ENCODE results near the gene DCAF8.

DCAF8 gene

GRCh38 chr1:160251011-160251410, 11.3 kb downstream of the DCAF8 start:
- H2BK15ac ChIP-seq (replicated peaks; ENCODE audit: low read depth), result no peak overlapping the region
- H3K27ac ChIP-seq (ENCODE audit: low read depth, low read length), result no peak overlapping the region
- no peak overlapping the region for H3K4me3 ChIP-seq (ENCODE audit: low read length)
- H3K23ac ChIP-seq (ENCODE audit: low read length), result no peak overlapping the region
- H3K79me2 ChIP-seq (ENCODE audit: control insufficient read depth, insufficient read depth, low read length), result peaks cover 9% of the 10 kb centered on the region
- peaks cover 1% of the 10 kb centered on the region for H3K79me1 ChIP-seq (ENCODE audit: low read length)
- no peak overlapping the region for H3K9ac ChIP-seq (ENCODE audit: low read length)
- H3K4me2 ChIP-seq (ENCODE audit: low read length), result no peak overlapping the region
- no peak overlapping the region for H4K5ac ChIP-seq (ENCODE audit: low read length)
- DNase-seq, result no peak
- H2BK5ac ChIP-seq (ENCODE audit: low read length), result no peak overlapping the region
- no peak overlapping the region for H2BK120ac ChIP-seq (ENCODE audit: low read depth, low read length)
- H4K8ac ChIP-seq (ENCODE audit: low read depth, low read length), result no peak overlapping the region
- H2AK5ac ChIP-seq (ENCODE audit: low read length), result no peak overlapping the region
- H3K4me1 ChIP-seq (ENCODE audit: control insufficient read depth, low read depth, low read length), result no peaks in the 10 kb centered on the region
- no peak overlapping the region for H3K56ac ChIP-seq (ENCODE audit: low read length)
- no peak overlapping the region for H3K18ac ChIP-seq (ENCODE audit: low read length)
- H3K36me3 ChIP-seq (ENCODE audit: control insufficient read depth, insufficient read depth, low read length), result no peaks in the 10 kb centered on the region
- no peaks in the 10 kb centered on the region for H3K27me3 ChIP-seq (ENCODE audit: insufficient read depth, low read length, poor library complexity)
- no peak overlapping the region for H3K4ac ChIP-seq (ENCODE audit: low read depth, low read length)

- WGBS (ENCODE audit: extremely low coverage, insufficient coverage, low lambda C conversion rate), result no CpG with 5 or more reads among the region's 1 CpG
- Histone ChIP-seq H3K18ac (ENCODE audit: low read length) (no peak overlapping the region), H3K27ac (ENCODE audit: low read depth, low read length) (no peak overlapping the region), H3K79me1 (ENCODE audit: low read length) (peaks cover 1% of the 10 kb centered on the region), H4K5ac (ENCODE audit: low read length) (no peak overlapping the region), H4K8ac (ENCODE audit: low read depth, low read length) (no peak overlapping the region), H2BK5ac (ENCODE audit: low read length) (no peak overlapping the region), H3K23ac (ENCODE audit: low read length) (no peak overlapping the region), H3K9ac (ENCODE audit: low read length) (no peak overlapping the region), H3K4me2 (ENCODE audit: low read length) (no peak overlapping the region), H3K36me3 (ENCODE audit: control insufficient read depth, insufficient read depth, low read length) (no peaks in the 10 kb centered on the region), H3K27me3 (ENCODE audit: insufficient read depth, low read length, poor library complexity) (no peaks in the 10 kb centered on the region), H3K4ac (ENCODE audit: low read depth, low read length) (no peak overlapping the region), H2BK120ac (ENCODE audit: low read depth, low read length) (no peak overlapping the region), H3K79me2 (ENCODE audit: control insufficient read depth, insufficient read depth, low read length) (peaks cover 9% of the 10 kb centered on the region), H3K56ac (ENCODE audit: low read length) (no peak overlapping the region), H3K4me3 (ENCODE audit: low read length) (no peak overlapping the region), H2BK15ac (replicated peaks; ENCODE audit: low read depth) (no peak overlapping the region), H2AK5ac (ENCODE audit: low read length) (no peak overlapping the region), H3K4me1 (ENCODE audit: control insufficient read depth, low read depth, low read length) (no peaks in the 10 kb centered on the region)
- no peak for DNase-seq
Observed at GRCh38 chr1:160247053-160247452, 15.3 kb downstream of the DCAF8 start.

GRCh38 chr1:160245434-160245833, 16.9 kb downstream of the DCAF8 start:
- no peak overlapping the region for H2AK5ac ChIP-seq (ENCODE audit: low read length)
- H3K79me1 ChIP-seq (ENCODE audit: low read length), result no peaks in the 10 kb centered on the region
- no peak overlapping the region for H3K27ac ChIP-seq (ENCODE audit: low read depth, low read length)
- no peak overlapping the region for H2BK5ac ChIP-seq (ENCODE audit: low read length)
- no peaks in the 10 kb centered on the region for H3K27me3 ChIP-seq (ENCODE audit: insufficient read depth, low read length, poor library complexity)
- DNase-seq, result no peak
- H3K4me2 ChIP-seq (ENCODE audit: low read length), result no peak overlapping the region
- H2BK15ac ChIP-seq (replicated peaks; ENCODE audit: low read depth), result no peak overlapping the region
- H3K9ac ChIP-seq (ENCODE audit: low read length), result no peak overlapping the region
- H3K4ac ChIP-seq (ENCODE audit: low read depth, low read length), result no peak overlapping the region
- no peak overlapping the region for H3K18ac ChIP-seq (ENCODE audit: low read length)
- WGBS (ENCODE audit: extremely low coverage, insufficient coverage, low lambda C conversion rate), result no CpG with 5 or more reads among the region's 1 CpG
- peaks cover 5% of the 10 kb centered on the region for H3K79me2 ChIP-seq (ENCODE audit: control insufficient read depth, insufficient read depth, low read length)
- no peak overlapping the region for H4K8ac ChIP-seq (ENCODE audit: low read depth, low read length)
- no peak overlapping the region for H3K56ac ChIP-seq (ENCODE audit: low read length)
- no peak overlapping the region for H3K23ac ChIP-seq (ENCODE audit: low read length)
- H4K5ac ChIP-seq (ENCODE audit: low read length), result no peak overlapping the region
- H3K4me3 ChIP-seq (ENCODE audit: low read length), result no peak overlapping the region
- H2BK120ac ChIP-seq (ENCODE audit: low read depth, low read length), result no peak overlapping the region
- H3K36me3 ChIP-seq (ENCODE audit: control insufficient read depth, insufficient read depth, low read length), result no peaks in the 10 kb centered on the region
- H3K4me1 ChIP-seq (ENCODE audit: control insufficient read depth, low read depth, low read length), result no peaks in the 10 kb centered on the region

DNA sequence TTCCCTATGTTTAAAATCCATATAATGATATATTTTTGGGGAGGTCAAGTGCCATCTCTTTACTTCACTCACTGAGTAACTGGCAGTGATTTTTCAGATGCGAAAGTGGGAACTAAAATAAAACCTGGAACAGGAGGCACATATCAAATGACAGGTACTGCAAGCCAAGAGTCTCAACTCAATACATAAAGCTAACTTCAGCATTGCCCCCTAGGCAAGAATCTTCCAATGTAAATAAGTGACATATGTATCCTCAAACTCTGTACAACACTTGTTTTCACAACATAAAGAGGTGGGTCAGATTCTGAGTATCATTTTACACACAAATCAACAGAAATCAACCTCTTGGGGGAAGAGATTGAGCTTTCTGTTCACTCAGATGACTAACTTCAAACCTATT, 18.1 kb downstream of the DCAF8 start:
- H3K4me2 ChIP-seq (ENCODE audit: low read length), result no peak overlapping the region
- H2BK15ac ChIP-seq (replicated peaks; ENCODE audit: low read depth), result no peak overlapping the region
- H3K4me1 ChIP-seq (ENCODE audit: control insufficient read depth, low read depth, low read length), result no peaks in the 10 kb centered on the region
- H2BK120ac ChIP-seq (ENCODE audit: low read depth, low read length), result no peak overlapping the region
- no CpG with 5 or more reads among the region's 1 CpG for WGBS (ENCODE audit: extremely low coverage, insufficient coverage, low lambda C conversion rate)
- DNase-seq, result no peak
- no peaks in the 10 kb centered on the region for H3K79me1 ChIP-seq (ENCODE audit: low read length)
- peaks cover 5% of the 10 kb centered on the region for H3K79me2 ChIP-seq (ENCODE audit: control insufficient read depth, insufficient read depth, low read length)
- H3K27me3 ChIP-seq (ENCODE audit: insufficient read depth, low read length, poor library complexity), result no peaks in the 10 kb centered on the region
- H3K9ac ChIP-seq (ENCODE audit: low read length), result no peak overlapping the region
- no peak overlapping the region for H3K56ac ChIP-seq (ENCODE audit: low read length)
- no peak overlapping the region for H3K23ac ChIP-seq (ENCODE audit: low read length)
- no peak overlapping the region for H3K27ac ChIP-seq (ENCODE audit: low read depth, low read length)
- H2BK5ac ChIP-seq (ENCODE audit: low read length), result no peak overlapping the region
- no peak overlapping the region for H4K8ac ChIP-seq (ENCODE audit: low read depth, low read length)
- no peak overlapping the region for H2AK5ac ChIP-seq (ENCODE audit: low read length)
- H3K18ac ChIP-seq (ENCODE audit: low read length), result no peak overlapping the region
- H3K4ac ChIP-seq (ENCODE audit: low read depth, low read length), result no peak overlapping the region
- peaks cover 1% of the 10 kb centered on the region for H3K36me3 ChIP-seq (ENCODE audit: control insufficient read depth, insufficient read depth, low read length)
- H4K5ac ChIP-seq (ENCODE audit: low read length), result no peak overlapping the region
- no peak overlapping the region for H3K4me3 ChIP-seq (ENCODE audit: low read length)

DNA sequence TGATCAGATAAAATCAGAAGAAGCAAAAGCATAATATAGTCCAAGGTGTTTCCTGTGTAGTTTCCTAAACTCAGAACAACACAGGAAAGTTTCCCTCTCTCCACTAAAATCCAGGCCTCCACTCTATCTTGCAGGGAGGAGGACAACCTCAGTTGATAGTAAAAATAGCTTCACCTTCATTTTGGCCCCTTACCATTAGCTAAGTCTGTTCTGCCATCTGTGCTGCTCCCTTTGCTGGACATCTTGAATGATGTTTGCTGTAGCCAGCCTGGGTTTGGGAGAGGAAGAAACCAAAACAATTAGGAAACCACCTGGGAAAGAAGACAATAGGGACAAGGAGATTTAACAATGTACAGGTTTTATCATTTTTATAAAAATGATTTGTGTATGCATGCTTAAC, 18.6 kb downstream of the DCAF8 start:
- Histone ChIP-seq H4K8ac (ENCODE audit: low read depth, low read length) (no peak overlapping the region), H3K9ac (ENCODE audit: low read length) (no peak overlapping the region), H3K4me2 (ENCODE audit: low read length) (no peak overlapping the region), H2BK5ac (ENCODE audit: low read length) (no peak overlapping the region), H3K36me3 (ENCODE audit: control insufficient read depth, insufficient read depth, low read length) (peaks cover 2% of the 10 kb centered on the region), H3K18ac (ENCODE audit: low read length) (no peak overlapping the region), H2AK5ac (ENCODE audit: low read length) (no peak overlapping the region), H3K4ac (ENCODE audit: low read depth, low read length) (no peak overlapping the region), H3K79me2 (ENCODE audit: control insufficient read depth, insufficient read depth, low read length) (peaks cover 5% of the 10 kb centered on the region), H3K56ac (ENCODE audit: low read length) (no peak overlapping the region), H4K5ac (ENCODE audit: low read length) (no peak overlapping the region), H3K4me3 (ENCODE audit: low read length) (no peak overlapping the region), H3K27ac (ENCODE audit: low read depth, low read length) (no peak overlapping the region), H3K27me3 (ENCODE audit: insufficient read depth, low read length, poor library complexity) (no peaks in the 10 kb centered on the region), H3K4me1 (ENCODE audit: control insufficient read depth, low read depth, low read length) (no peaks in the 10 kb centered on the region), H2BK15ac (replicated peaks; ENCODE audit: low read depth) (no peak overlapping the region), H2BK120ac (ENCODE audit: low read depth, low read length) (no peak overlapping the region), H3K23ac (ENCODE audit: low read length) (no peak overlapping the region), H3K79me1 (ENCODE audit: low read length) (no peaks in the 10 kb centered on the region)
- DNase-seq, result no peak

DNA sequence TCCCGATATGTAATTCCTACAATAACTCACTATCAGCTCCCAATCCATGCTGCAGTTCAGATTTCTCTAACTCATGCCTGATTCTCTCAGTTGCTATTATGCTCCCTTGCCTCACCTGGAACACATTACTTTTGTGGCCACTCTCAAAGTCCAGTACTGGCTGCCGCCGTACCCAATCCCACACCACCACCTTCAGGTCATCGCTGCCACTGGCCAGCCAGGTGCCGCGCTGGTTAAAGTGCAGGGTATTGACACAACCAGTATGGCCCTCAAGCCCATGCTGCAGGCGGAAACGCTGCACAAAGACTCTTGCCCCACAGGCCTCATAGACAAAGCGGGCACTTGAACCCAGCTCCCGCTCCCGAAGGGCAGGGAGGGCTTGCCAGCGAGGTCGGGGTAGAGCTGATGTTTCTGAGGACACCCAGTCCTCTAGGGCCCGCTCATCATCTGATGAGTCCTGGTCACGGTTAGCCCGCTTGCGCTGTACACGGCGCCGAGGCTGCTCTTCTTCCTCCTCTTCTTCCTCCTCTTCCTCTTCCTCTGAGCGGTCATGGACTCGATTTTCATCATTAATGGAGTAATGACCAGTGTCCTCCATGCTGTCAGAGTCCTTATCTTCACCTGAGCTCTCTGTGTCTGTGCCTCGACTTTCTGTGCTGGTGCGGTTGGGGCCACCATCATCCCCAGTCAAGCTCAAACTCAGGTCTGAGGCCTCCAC, 22.6 kb downstream of the DCAF8 start:
- Histone ChIP-seq H4K5ac (ENCODE audit: low read length) (no peak overlapping the region), H3K4me3 (ENCODE audit: low read length) (no peak overlapping the region)

More for the DNA sequence above, 22.6 kb downstream of the DCAF8 start:
- Histone ChIP-seq H4K8ac (ENCODE audit: low read depth, low read length) (no peak overlapping the region), H3K79me2 (ENCODE audit: control insufficient read depth, insufficient read depth, low read length) (no peaks in the 10 kb centered on the region), H3K27ac (ENCODE audit: low read depth, low read length) (no peak overlapping the region), H3K27me3 (ENCODE audit: insufficient read depth, low read length, poor library complexity) (no peaks in the 10 kb centered on the region), H2BK15ac (replicated peaks; ENCODE audit: low read depth) (no peak overlapping the region), H3K18ac (ENCODE audit: low read length) (no peak overlapping the region), H3K23ac (ENCODE audit: low read length) (no peak overlapping the region), H3K36me3 (ENCODE audit: control insufficient read depth, insufficient read depth, low read length) (peaks cover 3% of the 10 kb centered on the region), H3K4me2 (ENCODE audit: low read length) (no peak overlapping the region), H2BK5ac (ENCODE audit: low read length) (no peak overlapping the region), H3K9ac (ENCODE audit: low read length) (no peak overlapping the region), H2BK120ac (ENCODE audit: low read depth, low read length) (no peak overlapping the region), H3K56ac (ENCODE audit: low read length) (no peak overlapping the region), H2AK5ac (ENCODE audit: low read length) (no peak overlapping the region), H3K4ac (ENCODE audit: low read depth, low read length) (no peak overlapping the region), H3K4me1 (ENCODE audit: control insufficient read depth, low read depth, low read length) (no peaks in the 10 kb centered on the region), H3K79me1 (ENCODE audit: low read length) (no peaks in the 10 kb centered on the region)
- no peak for DNase-seq
- WGBS (ENCODE audit: extremely low coverage, insufficient coverage, low lambda C conversion rate), result no CpG with 5 or more reads among the region's 24 CpGs

All from mesendoderm (in vitro differentiated cells).